GM19193 (cell line): ENCODE results near the gene SLC9A3.

ENCODE experiments used
- POLR2A ChIP-seq: IDR thresholded peaks from 4 replicates; pipeline ENCODE4 v1.6.1; 2011; ENCODE audit not compliant: insufficient read depth, insufficient read length; ENCODE audit errors: extremely low read depth

SLC9A3 gene

DNA sequence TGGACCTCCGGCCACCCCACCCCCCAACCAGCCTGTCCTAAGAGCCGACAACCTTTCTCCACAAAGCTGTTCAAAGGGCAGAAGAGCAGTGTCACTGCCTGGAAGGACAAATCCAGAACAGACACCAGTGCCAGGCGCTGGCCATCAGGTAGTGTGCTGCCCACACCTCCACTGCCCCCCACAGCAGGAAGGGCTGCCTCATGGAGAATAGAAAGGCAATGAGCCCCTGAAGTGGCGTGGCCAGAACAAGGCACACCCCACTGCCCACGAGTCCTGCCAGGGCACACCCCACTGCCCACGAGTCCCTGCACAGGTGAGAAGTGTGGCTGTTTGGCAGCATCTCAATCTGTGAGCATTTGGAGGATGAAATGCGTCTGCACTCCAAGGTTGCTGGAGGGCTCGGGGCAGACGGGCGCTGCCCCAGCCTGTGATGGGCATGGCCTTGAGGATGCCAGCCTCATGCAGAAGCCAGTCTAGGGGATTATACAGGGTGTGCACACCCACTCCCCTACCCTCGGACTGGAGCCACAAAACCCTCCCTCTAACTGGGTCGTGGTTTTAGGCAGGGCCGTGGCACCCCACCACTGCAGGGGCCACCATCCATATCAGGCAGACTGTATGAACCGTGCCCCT, 2.3 kb upstream of the SLC9A3 start:
- TF ChIP-seq POLR2A, result no peak

DNA sequence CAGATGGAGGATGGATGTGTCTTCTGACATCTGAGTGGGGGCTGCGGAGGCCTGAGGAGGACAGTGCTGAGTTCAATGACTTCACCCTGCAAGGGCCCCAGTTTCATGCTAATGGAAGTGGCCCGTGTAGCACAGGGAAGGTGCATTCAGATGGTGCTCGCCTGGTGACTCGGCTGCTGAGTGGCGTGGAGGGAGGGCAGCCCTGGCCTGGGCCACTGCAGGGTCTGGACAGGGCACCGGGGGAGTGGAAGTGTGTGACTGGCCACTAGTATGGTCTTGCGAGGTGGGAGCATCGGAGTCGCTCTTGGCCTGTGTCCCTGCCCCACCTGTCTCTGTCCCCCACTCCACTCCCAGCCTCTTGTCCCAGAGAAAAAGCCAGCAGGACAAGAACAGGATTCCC, 1.7 kb upstream of the SLC9A3 start:
- no peak for TF ChIP-seq POLR2A

DNA sequence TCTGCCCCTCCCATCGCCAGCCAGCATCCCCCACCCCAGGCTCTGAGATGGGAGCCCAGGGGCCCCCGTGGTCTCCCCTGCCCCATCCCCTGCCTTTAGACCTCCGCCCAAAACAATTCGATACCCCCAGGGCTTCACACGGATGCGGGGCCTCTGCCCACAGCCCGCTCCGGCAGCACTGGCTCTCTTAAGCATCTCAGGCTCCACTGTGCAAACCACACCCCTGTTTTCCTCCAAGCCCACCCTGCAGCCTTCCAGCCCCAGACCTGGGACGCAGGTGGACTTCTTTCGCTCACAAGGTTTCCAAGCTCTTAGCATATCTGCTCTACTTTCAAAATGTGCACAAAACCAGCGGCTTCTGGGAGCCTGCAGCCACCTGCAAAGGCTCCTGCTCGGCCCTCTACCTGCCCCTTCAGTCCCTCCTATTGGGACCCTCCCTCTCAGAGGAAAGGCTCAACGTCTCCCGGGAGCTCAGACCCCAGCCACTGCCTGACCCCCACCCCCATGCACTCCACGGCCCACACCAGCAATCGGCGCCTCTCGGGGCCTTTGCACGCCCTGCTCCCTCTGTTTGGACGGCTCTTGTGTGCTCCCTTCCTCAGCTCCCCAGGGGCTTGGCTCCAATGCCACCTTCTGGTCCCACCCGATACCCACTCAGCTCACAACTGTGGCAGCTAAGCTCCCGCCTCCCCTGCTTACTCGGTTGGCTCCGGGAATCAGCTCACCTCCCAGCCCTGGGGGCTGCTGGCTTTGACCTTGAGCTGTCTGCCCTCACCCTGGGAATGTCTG, 918 bp upstream of the SLC9A3 start:
- TF ChIP-seq POLR2A, result no peak

DNA sequence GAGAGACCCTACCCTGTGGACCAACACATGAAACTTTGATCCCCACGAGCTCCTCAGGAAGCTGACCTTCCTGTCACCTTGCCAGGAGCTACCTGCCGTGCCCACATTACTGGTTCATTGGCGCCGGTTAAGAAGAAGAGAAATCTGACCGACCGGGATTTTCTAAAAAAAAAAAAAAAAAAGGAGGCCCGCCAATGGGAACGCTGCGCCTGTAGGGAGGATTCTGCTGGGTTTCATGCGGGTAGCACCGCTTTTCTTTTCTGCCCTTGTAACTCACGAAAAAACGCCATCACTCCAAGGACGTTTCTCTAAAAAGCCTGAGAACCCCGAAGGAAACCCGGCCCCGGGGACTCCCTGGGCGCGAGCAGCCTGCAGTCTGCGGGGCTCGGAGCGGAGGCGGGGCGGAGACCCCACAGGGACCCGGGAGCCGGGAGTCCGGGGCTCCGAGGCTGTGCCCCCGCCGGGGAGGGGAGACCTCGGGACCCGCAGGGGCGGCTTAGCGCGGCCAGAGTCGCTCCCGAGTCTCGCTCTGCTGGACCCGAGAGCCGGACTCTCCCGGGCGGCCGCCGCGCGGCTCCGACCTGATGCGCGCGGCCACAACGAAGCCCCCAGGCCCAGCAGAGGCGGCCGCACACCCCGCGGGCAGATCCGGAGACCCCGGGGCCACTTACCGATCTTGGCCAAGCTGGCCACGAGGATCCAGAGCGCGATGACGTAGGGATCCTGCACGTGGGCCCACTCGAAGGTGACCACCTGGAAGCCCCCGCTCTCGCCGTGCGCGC, 617 bp downstream of the SLC9A3 start:
- TF ChIP-seq POLR2A, result no peak

DNA sequence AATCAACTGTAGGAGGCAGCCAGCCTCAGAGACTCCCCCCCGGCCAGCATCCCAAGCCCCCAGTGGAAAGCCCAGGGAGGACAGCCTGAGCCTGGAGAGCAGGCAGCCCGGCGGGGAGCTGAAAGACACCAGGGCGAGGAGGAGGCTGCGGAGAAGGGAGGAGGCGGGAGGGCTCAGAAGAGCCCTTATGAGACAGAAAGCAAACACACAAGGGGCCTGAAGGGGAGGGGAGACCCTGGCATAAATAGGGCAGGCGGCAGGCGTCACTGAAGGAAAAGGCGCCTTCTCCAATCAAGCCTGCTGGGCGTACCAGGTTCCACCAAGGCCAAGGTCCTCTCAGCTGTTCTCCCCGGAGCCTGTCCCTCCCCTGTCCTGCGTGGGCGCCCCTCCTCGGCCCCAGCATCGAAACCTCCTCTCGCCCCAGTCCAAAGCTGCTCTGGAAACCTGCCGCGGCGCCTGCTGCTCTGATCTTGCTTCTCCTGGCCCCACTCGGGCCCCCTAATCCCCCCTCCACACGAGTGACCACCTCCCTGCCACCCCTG, 1.3 kb downstream of the SLC9A3 start:
- no peak for TF ChIP-seq POLR2A

DNA sequence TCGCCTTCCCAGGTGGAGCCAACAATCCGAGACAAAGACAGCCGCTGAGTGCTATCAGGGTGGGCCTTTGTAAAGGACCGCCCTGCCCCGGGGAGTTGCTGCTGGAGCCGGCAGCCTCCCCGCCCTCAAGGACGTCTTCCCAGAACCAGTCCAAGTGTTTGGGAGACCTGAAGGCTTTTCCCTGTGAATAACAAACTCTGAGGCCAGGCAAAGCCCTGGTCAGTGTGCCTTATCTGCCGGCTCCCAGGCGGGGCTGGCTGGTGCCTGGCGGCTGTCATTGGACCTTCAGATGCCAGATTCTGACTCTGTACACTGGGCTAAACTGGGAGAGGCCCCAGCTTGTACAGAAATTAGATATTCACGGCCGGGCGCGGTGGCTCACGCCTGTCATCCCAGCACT, 2.1 kb downstream of the SLC9A3 start:
- TF ChIP-seq POLR2A, result no peak

DNA sequence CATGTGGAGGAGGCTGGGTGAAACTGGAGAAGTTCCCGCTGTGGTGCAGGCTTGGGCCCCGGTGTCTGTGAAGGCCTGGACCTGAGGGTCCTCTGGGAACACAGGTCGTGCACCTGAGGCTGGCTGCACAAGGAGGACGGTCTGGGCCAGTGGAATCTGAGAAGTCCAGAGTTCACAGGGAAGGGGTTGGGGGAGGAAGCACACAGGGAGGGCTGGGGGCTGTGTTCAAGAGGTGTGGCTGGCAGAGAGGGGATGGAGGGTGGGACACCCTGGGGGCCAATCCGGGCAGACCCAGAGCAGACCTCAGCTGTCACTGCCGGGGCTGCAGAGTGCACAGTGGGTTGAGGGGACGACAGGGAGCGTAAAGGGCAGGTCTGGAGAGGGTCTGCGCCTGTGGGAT, 2.6 kb downstream of the SLC9A3 start:
- no peak for TF ChIP-seq POLR2A

DNA sequence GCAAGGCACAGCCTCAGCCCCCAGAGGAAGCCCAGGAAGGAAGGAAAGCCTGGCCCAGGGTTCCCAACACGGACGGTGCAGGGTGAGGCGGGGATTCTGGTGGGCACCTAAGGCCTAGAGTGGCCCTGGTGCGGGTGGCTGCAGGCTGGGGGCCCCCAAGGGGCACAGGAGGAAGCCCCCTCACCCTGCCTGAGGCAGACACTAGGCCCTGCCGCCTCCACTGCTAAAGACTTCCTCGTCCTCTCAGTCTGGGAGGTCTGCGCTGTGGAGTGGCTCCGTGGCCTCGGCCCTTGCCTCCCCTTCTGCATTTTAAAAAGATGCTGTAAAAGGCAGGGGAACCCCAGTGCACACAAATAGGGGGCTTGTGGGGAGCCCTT, 3.4 kb downstream of the SLC9A3 start:
- no peak for TF ChIP-seq POLR2A

DNA sequence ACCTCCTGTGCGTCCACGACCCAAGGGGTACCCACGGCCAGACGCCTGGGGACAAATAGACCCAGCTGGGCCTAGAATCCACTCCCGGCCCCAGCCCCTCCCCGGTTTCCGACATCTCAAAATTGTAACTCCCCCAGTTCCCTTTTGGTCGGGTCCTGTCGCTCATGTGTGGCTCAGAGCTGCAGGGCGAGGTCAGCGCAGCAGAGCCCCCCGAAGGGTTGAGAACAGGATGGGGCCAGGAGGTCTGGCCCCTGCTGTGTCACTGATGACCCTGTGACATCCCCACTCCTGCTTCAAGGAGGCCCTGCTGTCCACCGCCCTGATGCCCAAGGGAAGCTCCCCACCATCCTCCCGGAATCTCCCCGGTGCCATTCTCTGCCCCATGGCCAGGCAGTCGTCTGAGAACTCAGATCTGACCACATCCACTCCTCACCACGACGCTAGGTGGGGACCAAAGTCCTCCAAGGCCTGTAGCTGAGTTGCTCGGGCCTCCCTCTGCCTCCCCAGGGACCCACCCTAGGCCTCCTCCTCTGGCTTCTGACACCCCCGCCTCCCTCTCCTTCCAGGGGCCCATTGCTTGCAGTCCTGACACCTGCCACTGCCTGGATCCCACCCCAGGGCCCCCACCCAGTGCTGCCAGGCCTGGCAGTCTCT, 3.9 kb downstream of the SLC9A3 start:
- no peak for TF ChIP-seq POLR2A

DNA sequence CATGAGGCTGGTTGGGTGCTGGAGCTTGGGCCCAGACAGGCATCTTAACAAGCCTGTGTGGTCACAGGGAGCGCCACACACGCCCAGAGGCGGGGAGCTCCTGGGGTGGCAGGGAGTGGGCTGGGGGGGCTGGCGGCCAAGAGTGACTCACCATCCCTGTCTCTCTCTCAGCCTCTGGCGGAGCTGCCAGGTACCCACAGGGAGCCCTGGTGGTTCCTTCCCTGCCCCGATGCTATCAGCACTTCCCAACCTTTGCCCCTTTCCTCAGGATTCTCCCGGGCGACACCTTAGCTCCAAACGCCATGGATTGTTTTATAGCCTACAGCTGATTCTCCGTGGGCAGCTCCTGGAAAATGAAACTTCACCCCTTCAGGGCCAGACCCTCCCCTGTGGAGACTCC, 5.5 kb downstream of the SLC9A3 start:
- no peak for TF ChIP-seq POLR2A

DNA sequence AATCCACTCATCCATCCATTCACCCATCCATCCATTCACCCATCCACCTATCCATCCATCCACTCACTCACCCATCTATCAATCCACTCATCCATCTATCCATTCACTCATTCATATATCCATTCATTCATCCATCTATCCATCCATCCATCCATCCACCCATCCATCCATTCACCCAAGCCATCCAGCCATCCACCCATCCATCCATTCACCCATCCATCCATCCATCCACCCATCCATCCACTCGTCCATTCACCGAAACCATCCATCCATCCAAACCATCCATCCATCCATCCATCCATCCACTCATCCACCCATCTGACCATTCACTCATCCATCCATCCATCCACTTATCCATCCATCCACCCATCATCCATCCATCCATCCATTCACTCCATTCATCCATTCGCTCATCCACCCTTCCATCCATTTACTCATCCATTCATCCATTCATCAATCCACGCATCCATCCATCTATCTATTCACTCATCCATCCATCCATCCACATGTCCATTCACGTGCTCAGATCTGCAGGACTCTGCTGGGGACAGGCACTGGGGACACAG, 6.6 kb downstream of the SLC9A3 start:
- TF ChIP-seq POLR2A, result no peak

DNA sequence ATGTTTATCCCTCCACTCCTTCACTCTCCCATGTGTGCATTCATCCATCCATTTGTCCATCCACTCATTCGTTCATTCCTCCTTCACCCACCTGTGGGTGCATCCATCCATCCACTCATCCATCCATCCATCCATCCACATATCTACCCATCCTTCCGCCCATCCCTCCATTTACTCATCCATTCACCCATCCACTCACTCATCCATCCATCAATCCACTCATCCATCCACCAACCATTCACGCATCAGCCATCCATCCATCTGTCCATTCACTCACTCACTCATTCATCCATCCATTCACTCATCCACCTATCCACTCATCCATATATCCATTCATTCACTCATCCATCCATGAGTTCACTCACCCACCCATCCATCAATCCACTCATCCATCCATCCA, 7.3 kb downstream of the SLC9A3 start:
- no peak for TF ChIP-seq POLR2A

DNA sequence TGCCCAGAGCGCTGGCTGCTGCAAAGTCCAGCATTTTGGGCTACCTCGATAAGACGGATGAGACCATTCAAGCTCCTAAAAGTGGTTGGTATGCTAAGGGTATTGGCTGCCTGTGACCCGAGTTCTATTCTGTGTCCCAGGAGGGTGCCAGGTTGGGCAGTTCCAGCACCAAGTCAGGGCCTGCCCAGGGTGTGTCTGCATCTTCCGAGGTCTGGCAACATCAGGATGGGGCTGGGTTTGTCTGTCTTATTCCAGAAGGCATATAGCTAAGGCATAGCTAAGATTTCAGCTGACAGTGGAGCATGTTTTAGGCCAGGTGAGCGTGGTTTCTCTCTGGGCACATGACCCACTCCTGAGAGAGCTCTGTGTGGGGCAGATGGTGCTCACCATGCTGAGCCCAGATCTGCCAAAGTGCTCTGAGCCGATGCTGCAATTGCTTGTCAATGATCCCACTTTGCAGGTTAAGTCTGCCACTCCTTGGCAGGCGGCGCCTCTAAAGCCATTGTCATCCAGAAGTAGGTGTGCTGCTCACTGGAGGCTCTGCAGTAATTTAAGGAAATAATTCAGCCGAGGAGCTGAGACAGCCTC, 7.8 kb downstream of the SLC9A3 start:
- TF ChIP-seq POLR2A, result no peak

DNA sequence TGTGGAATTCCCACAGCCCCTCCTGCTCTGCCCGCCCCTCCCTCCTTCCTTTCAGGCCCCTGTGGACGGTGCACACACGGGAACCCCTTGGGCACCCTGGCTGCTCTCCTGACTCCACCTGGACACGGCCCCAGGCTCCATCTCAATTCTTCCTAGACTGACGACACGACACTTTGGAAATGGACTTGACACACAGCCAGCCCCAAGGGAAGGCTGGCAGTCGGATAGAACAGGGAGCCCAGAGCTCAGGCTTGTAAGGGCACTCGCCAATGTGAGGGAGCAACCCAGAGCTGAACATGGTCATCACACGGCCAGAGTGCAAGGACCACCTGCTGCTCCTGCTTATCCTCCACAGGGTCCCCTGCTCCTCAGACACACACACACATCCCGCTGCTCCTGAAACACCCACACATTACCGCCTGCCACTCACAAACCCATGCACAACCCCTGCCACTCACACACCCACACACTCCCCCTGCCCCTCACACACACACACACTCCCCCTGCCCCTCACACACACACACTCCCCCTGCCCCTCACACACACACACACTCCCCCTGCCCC, 8.9 kb downstream of the SLC9A3 start:
- TF ChIP-seq POLR2A, result no peak
